C4-2B (cell line): Measurements from ENCODE around the gene SLC35F3.

Experiments used
- H3K27ac ChIP-seq: fragments of 450-650 bp; 2 replicates; pipeline ENCODE4 v1.5.1; 2017
- ZFX ChIP-seq: fragments of 450-650 bp; IDR thresholded peaks from 2 replicates; pipeline ENCODE4 v1.6.1; 2017
- TF ChIP-seq, protein P1 (sequence below): fragments of 450-650 bp; conservative IDR thresholded peaks from 2 replicates; pipeline ENCODE4 v1.5.1; 2017; ENCODE audit warnings: mild to moderate bottlenecking

The SLC35F3 gene

DNA sequence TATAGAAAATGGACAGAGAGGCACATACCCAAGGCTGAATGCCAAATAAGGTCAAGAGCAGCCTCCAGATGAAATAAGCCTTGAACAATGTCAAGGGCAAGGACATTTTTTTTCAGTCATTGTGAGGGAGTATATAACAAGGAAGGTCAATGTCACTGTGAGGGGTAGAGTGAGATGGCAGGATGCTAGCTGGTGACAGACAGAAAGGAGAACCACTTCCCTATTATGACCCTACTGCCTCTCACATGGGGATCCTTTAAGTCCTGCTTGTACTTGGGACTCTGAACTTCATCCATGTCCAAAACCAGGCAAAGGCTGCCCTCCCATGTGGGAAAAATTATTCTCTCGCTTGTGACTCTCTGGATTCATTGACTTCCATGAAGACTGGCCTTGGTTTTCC, 349.3 kb downstream of the SLC35F3 start:
- TF ChIP-seq ZFX, result no peak
- TF ChIP-seq, protein P1, sequence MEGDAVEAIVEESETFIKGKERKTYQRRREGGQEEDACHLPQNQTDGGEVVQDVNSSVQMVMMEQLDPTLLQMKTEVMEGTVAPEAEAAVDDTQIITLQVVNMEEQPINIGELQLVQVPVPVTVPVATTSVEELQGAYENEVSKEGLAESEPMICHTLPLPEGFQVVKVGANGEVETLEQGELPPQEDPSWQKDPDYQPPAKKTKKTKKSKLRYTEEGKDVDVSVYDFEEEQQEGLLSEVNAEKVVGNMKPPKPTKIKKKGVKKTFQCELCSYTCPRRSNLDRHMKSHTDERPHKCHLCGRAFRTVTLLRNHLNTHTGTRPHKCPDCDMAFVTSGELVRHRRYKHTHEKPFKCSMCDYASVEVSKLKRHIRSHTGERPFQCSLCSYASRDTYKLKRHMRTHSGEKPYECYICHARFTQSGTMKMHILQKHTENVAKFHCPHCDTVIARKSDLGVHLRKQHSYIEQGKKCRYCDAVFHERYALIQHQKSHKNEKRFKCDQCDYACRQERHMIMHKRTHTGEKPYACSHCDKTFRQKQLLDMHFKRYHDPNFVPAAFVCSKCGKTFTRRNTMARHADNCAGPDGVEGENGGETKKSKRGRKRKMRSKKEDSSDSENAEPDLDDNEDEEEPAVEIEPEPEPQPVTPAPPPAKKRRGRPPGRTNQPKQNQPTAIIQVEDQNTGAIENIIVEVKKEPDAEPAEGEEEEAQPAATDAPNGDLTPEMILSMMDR, result no peak
- H3K27ac ChIP-seq, result no peak overlapping the region

DNA sequence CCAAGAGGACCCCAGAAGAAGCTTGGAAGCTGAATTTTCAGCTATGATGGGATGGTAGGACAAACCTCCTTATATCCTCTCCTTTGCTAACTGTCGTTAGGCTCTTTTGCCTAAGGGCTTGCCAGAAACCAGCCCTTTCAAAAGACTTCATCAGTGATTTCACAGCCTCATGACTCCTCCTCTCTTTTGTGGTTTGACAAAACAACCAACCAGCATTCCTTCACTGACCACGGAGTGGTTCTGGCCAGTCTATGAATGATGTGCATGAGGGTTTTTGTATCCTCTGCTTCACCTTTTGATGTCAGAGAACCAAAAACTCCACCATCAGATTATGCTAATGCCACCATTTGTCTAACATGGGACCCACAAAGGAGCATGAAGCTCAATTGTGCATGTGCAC, 351.9 kb downstream of the SLC35F3 start:
- no peak for TF ChIP-seq ZFX
- TF ChIP-seq, protein P1, result no peak
- H3K27ac ChIP-seq, result no peak overlapping the region

DNA sequence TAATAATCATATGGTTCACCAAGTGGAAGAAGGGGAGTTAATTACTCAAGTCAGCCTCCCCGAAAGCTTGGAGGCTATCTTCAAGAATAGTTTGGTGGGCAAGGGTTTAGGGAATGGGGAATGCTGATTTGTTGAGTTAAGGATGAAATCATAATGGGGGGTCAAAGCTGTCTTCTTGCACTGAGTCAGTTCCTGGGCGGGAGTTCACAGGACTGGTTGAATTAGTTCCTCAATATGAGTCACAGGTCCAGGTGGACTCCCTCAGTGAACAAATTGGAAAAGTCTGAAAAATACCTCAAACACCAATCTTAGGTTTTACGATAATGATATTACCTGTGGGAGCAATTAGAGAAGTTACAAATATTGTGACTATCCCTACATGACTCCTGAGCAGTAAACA, 353.6 kb downstream of the SLC35F3 start:
- TF ChIP-seq, protein P1, result no peak
- TF ChIP-seq ZFX, result no peak
- no peak overlapping the region for H3K27ac ChIP-seq

DNA sequence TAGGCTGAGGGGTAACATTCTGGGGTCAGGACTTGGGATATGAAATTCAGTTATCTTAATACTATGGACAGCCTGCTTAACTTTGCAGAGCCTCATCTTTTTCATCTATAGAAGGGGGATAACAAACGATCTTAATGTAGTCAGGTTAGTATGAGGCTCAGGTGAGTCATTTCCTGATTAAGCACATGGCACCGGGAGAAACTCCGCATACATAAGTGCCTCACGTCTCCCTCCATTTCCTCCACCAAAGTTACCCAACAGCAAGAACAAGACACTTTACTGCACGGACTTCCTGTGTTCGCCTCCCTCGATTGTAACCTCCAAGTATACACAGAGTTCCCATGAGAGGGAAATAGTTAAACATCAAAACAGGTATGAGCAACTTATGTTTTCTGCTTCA, 356.1 kb downstream of the SLC35F3 start:
- TF ChIP-seq, protein P1, result no peak
- TF ChIP-seq ZFX, result no peak
- H3K27ac ChIP-seq, result no peak overlapping the region

DNA sequence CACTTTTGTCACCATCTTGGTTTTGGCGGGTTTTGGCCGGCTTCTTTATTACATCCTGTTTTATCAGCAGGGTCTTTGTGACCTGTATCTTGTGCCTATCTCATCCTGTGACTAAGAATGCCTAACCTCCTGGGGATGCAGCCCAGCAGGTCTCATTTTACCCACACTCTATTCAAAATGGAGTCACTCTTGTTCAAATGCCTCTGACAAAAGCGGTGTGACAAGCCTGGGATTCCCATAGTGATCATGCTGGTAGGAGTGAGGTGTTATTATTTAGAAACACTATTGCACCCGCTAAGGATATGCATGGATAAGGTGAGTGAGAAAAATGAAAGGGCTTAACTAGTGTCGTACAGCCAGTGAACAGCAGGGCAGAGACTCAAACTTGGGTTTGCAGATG, 357.1 kb downstream of the SLC35F3 start:
- TF ChIP-seq ZFX, result no peak
- TF ChIP-seq, protein P1, result no peak
- H3K27ac ChIP-seq, result no peak overlapping the region; the same call in 1 of the 2 replicates

DNA sequence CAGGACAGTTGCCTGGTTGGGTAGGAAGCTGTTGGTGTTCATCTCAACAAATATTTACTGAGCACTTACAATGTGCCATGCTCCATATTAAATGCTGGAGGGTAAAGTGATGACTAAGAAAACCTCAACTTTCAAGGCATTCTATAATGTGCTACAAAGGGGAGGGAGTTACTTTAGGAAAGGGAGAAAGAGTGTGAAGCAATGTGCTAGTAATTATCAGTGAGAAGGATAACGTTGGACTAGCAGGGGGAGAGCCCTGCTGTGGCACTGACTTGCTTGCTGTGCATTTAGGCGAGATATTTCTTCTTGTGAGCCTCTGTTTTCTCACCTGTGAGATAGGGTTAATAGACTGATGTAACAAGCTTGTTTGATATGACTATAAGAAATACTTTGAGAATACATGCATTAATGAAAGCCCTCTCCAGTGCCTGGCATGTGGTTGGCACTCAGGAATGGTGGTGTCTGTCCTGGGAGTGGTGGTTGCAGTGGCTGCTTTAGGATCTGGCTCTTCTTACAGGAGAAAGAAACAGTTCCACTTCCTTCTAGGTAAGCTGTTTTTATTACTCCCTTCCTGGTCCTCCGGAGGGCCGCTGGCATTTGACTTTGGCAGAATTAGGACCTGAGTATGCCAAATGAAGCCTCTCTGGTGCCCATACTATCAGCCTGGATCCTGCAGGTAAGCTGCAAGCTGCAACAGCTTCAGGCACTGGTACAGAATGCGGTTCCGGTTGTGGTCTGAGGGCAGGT, 357.7 kb downstream of the SLC35F3 start:
- TF ChIP-seq, protein P1, result no peak
- TF ChIP-seq ZFX, result no peak
- no peak overlapping the region; the same call in 1 of the 2 replicates for H3K27ac ChIP-seq

DNA sequence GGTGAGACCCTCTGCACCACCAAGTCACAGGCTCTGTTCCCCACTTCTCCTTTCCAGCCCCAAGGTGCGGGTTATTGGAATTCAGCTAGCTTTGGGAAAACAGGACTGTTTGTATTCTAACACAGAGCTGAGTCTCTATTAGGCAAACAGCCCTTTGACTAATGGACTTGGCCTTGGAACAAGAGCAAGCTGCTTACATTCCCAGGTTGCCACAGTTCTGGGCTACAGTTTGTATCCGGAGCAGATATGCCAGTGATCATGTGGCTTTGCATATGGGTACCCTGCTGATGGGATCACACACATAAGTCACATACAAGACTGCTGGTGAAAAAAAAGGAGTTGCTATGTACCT, 358.3 kb downstream of the SLC35F3 start:
- no peak overlapping the region; the same call in 1 of the 2 replicates for H3K27ac ChIP-seq
- TF ChIP-seq, protein P1, result no peak
- no peak for TF ChIP-seq ZFX
